SH-SY5Y (cell line): ENCODE measurements around the gene NRP1.

Source experiments
- GATA2 ChIP-seq: IDR thresholded peaks from 2 replicates; pipeline ENCODE4 v1.6.1; 2011; ENCODE audit warnings: mild to moderate bottlenecking, low read depth, low read length
- GATA3 ChIP-seq: IDR thresholded peaks from 2 replicates; pipeline ENCODE4 v1.6.1; 2011; ENCODE audit warnings: low read depth, mild to moderate bottlenecking, low read length, moderate library complexity

Gene NRP1

GRCh38 chr10:33254556-33255160 lies 79.8 kb downstream of the NRP1 start:
- TF ChIP-seq GATA2 = no peak
- no peak for TF ChIP-seq GATA3

- TF ChIP-seq GATA2 (no peak), GATA3 (no peak)
Observed at GRCh38 chr10:33253411-33253810, 81.1 kb downstream of the NRP1 start.

GRCh38 chr10:33252794-33253203 lies 81.7 kb downstream of the NRP1 start:
- TF ChIP-seq GATA2 = no peak
- no peak for TF ChIP-seq GATA3

GRCh38 chr10:33252324-33252723 lies 82.1 kb downstream of the NRP1 start:
- TF ChIP-seq GATA2 (no peak), GATA3 (no peak)

- TF ChIP-seq GATA2 = no peak
- no peak for TF ChIP-seq GATA3
Observed at GRCh38 chr10:33249659-33250345, 84.7 kb downstream of the NRP1 start.

GRCh38 chr10:33249137-33249536 lies 85.3 kb downstream of the NRP1 start:
- TF ChIP-seq GATA3 = no peak
- TF ChIP-seq GATA2 = no peak

- TF ChIP-seq GATA3 (no peak), GATA2 (no peak)
Observed at GRCh38 chr10:33248638-33249037, 85.8 kb downstream of the NRP1 start.

GRCh38 chr10:33247221-33247922 lies 87.1 kb downstream of the NRP1 start:
- TF ChIP-seq GATA2 (no peak), GATA3 (no peak)

GRCh38 chr10:33245343-33245742 lies 89.1 kb downstream of the NRP1 start:
- TF ChIP-seq GATA3 = no peak
- TF ChIP-seq GATA2 = no peak

GRCh38 chr10:33244354-33244967 lies 90.0 kb downstream of the NRP1 start:
- TF ChIP-seq GATA2 (no peak), GATA3 (no peak)

GRCh38 chr10:33243703-33244102 lies 90.8 kb downstream of the NRP1 start:
- TF ChIP-seq GATA3 (no peak), GATA2 (no peak)

- TF ChIP-seq GATA2 = no peak
- no peak for TF ChIP-seq GATA3
Observed at GRCh38 chr10:33242931-33243330, 91.5 kb downstream of the NRP1 start.

- TF ChIP-seq GATA3 = no peak
- TF ChIP-seq GATA2 = no peak
Observed at GRCh38 chr10:33241351-33241750, 93.1 kb downstream of the NRP1 start.

- TF ChIP-seq GATA3 = no peak
- TF ChIP-seq GATA2 = no peak
Observed at GRCh38 chr10:33240931-33241330, 93.5 kb downstream of the NRP1 start.

GRCh38 chr10:33240258-33240657 lies 94.2 kb downstream of the NRP1 start:
- TF ChIP-seq GATA2 (no peak), GATA3 (no peak)
